SK-N-SH treated with all-trans-retinoic acid at 6 μM for 48 hours (cell line): ENCODE measurements around the gene SOD3.

ENCODE experiments used
- ATAC-seq: fragments of 200-7000 bp; cut with Tn5 transposase; 3 replicates; pipeline ENCODE4 v1.9.1; 2020; ENCODE audit warnings: mild to moderate bottlenecking, moderate library complexity
- ARNTL ChIP-seq: fragments of 450-650 bp; formaldehyde crosslinking; IDR thresholded peaks from 2 replicates; pipeline ENCODE4 v1.5.0; 2020; ENCODE audit warnings: low read depth, mild to moderate bottlenecking, moderate library complexity, borderline replicate concordance
- CREB5 ChIP-seq: fragments of 250-450 bp; sonication (Bioruptor Pico); IDR thresholded peaks from 2 replicates; pipeline ENCODE4 v1.5.1; 2020; ENCODE audit warnings: low read depth, mild to moderate bottlenecking, moderate library complexity
- CSDC2 ChIP-seq: fragments of 250-450 bp; sonication (Bioruptor Pico); IDR thresholded peaks from 2 replicates; pipeline ENCODE4 v1.5.0; 2020; ENCODE audit warnings: mild to moderate bottlenecking, moderate library complexity
- CSRNP3 ChIP-seq: fragments of 250-450 bp; sonication (Bioruptor Pico); IDR thresholded peaks from 2 replicates; pipeline ENCODE4 v1.5.1; 2021; ENCODE audit warnings: mild to moderate bottlenecking, moderate library complexity
- ESRRG ChIP-seq: fragments of 250-450 bp; sonication (Bioruptor Pico); IDR thresholded peaks from 2 replicates; pipeline ENCODE4 v1.6.1; 2021; ENCODE audit warnings: mild to moderate bottlenecking
- GLIS3 ChIP-seq: fragments of 250-450 bp; sonication (Bioruptor Pico); IDR thresholded peaks from 2 replicates; pipeline ENCODE4 v1.5.0; 2020; ENCODE audit warnings: mild to moderate bottlenecking, moderate library complexity
- ISL1 ChIP-seq: fragments of 250-450 bp; sonication (Bioruptor Pico); IDR thresholded peaks from 2 replicates; pipeline ENCODE4 v2.1.2; 2022; ENCODE audit warnings: mild to moderate bottlenecking, moderate library complexity
- OSR1 ChIP-seq: fragments of 250-450 bp; sonication (Bioruptor Pico); IDR thresholded peaks from 2 replicates; pipeline ENCODE4 v1.8.0; 2022; ENCODE audit warnings: moderate library complexity, mild to moderate bottlenecking, inconsistent platforms
- PATZ1 ChIP-seq: fragments of 250-450 bp; sonication (Bioruptor Pico); IDR thresholded peaks from 2 replicates; pipeline ENCODE4 v1.8.0; 2020; ENCODE audit warnings: mild to moderate bottlenecking, moderate library complexity, borderline replicate concordance
- POU6F1 ChIP-seq: fragments of 250-450 bp; sonication (Bioruptor Pico); IDR thresholded peaks from 2 replicates; pipeline ENCODE4 v1.8.0; 2021; ENCODE audit warnings: low read depth, mild to moderate bottlenecking, moderate library complexity, borderline replicate concordance
- PPARA ChIP-seq: fragments of 250-450 bp; sonication (Bioruptor Pico); IDR thresholded peaks from 2 replicates; pipeline ENCODE4 v1.5.0; 2020; ENCODE audit warnings: mild to moderate bottlenecking, borderline replicate concordance
- RARB ChIP-seq: fragments of 250-450 bp; sonication (Bioruptor Pico); IDR thresholded peaks from 2 replicates; pipeline ENCODE4 v1.8.0; 2021; ENCODE audit warnings: mild to moderate bottlenecking, moderate library complexity
- SNAI2 ChIP-seq: fragments of 250-450 bp; sonication (Bioruptor Pico); IDR thresholded peaks from 2 replicates; pipeline ENCODE4 v1.5.0; 2020; ENCODE audit warnings: mild to moderate bottlenecking, moderate library complexity
- TCF4 ChIP-seq: fragments of 250-450 bp; sonication (Bioruptor Pico); IDR thresholded peaks from 2 replicates; pipeline ENCODE4 v1.8.0; 2021; ENCODE audit warnings: mild to moderate bottlenecking, moderate library complexity, borderline replicate concordance
- TOX ChIP-seq: fragments of 250-450 bp; sonication (Bioruptor Pico); IDR thresholded peaks from 2 replicates; pipeline ENCODE4 v1.8.0; 2021; ENCODE audit warnings: mild to moderate bottlenecking, moderate library complexity, borderline replicate concordance
- TSHZ2 ChIP-seq: fragments of 250-450 bp; sonication (Bioruptor Pico); IDR thresholded peaks from 2 replicates; pipeline ENCODE4 v1.5.0; 2020; ENCODE audit warnings: mild to moderate bottlenecking, moderate library complexity
- ZC3H10 ChIP-seq: fragments of 250-450 bp; sonication (Bioruptor Pico); IDR thresholded peaks from 2 replicates; pipeline ENCODE4 v1.5.1; 2021; ENCODE audit warnings: mild to moderate bottlenecking, moderate library complexity
- ZFP30 ChIP-seq: fragments of 450-650 bp; formaldehyde crosslinking; IDR thresholded peaks from 2 replicates; pipeline ENCODE4 v1.5.0; 2022; ENCODE audit warnings: mild to moderate bottlenecking, moderate library complexity
- ZNF565 ChIP-seq: fragments of 450-650 bp; formaldehyde crosslinking; conservative IDR thresholded peaks from 2 replicates; pipeline ENCODE4 v1.5.0; 2020; ENCODE audit warnings: low read depth, mild to moderate bottlenecking, moderate library complexity
- ZNF8 ChIP-seq: fragments of 450-650 bp; formaldehyde crosslinking; IDR thresholded peaks from 2 replicates; pipeline ENCODE4 v1.5.0; 2020; ENCODE audit warnings: mild to moderate bottlenecking, moderate library complexity

SOD3 gene

GRCh38 chr4:24837781-24838180 is 42.4 kb downstream of the SOD3 start:
- TF ChIP-seq POU6F1 (CRISPR knock-in tag) (no peak), PPARA (CRISPR knock-in tag) (no peak), ZNF565 (CRISPR knock-in tag) (no peak), GLIS3 (CRISPR knock-in tag) (no peak), TCF4 (CRISPR knock-in tag) (no peak), RARB (CRISPR knock-in tag) (no peak), ZNF8 (CRISPR knock-in tag) (no peak), ISL1 (CRISPR knock-in tag) (no peak), ZC3H10 (CRISPR knock-in tag) (no peak), ARNTL (CRISPR knock-in tag) (no peak), TOX (CRISPR knock-in tag) (no peak)
- no peak for ATAC-seq

GRCh38 chr4:24840362-24840761 is 45.0 kb downstream of the SOD3 start:
- no peak for ATAC-seq
- TF ChIP-seq CSDC2 (CRISPR knock-in tag) (no peak), ZNF8 (CRISPR knock-in tag) (no peak), OSR1 (no peak), TSHZ2 (CRISPR knock-in tag) (no peak), TCF4 (CRISPR knock-in tag) (no peak), GLIS3 (CRISPR knock-in tag) (no peak), ARNTL (CRISPR knock-in tag) (no peak), ESRRG (CRISPR knock-in tag) (no peak), CREB5 (CRISPR knock-in tag) (no peak), RARB (CRISPR knock-in tag) (no peak), ZFP30 (CRISPR knock-in tag) (no peak), POU6F1 (CRISPR knock-in tag) (no peak), CSRNP3 (CRISPR knock-in tag) (no peak), SNAI2 (CRISPR knock-in tag) (no peak)

- no peak for ATAC-seq
- TF ChIP-seq ZC3H10 (CRISPR knock-in tag) (no peak), SNAI2 (CRISPR knock-in tag) (no peak), PATZ1 (CRISPR knock-in tag) (no peak), PPARA (CRISPR knock-in tag) (no peak), POU6F1 (CRISPR knock-in tag) (no peak), ISL1 (CRISPR knock-in tag) (no peak)
Observed at GRCh38 chr4:24840826-24841543, 45.6 kb downstream of the SOD3 start.
